ENCODE data around the gene TIPARP. TPM values are rescaled to one million over a fixed set of nuclear protein-coding genes. Genes with fewer than 3 reads are reported as not detected.

TIPARP gene
- 10 to 100 TPM; 52.0 to 53.8 TPM for total RNA-seq

GRCh38 chr3:156674046-156674910 lies at the start of gene TIPARP:
Gene TIPARP, plus strand, starts transcription at chr3:156674590. Its CDS starts 3,108 bp downstream, at chr3:156677698.

Other genes with a start within 250 kb of the TIPARP start
- gene SSR3, start 119.5 kb upstream of the TIPARP start, total RNA-seq: 100 to 1,000 TPM; 132 to 139 TPM
- 1 to 10 TPM; 1.2 to 1.3 TPM for gene LEKR1, start 151.8 kb downstream of the TIPARP start, total RNA-seq